ENCODE results near the gene TRPM5.

GRCh38 chr11:2421226-2421994, 22.9 kb downstream of the TRPM5 start:
- TF ChIP-seq CTCF (IDR thresholded peaks at IDR 0.05) (no peak), POLR2A (IDR thresholded peaks at IDR 0.05) (no peak)

Data from testis (tissue), 2 donors.